HFFc6 (cell line): ENCODE data around the gene PPP1R3F. TPM values are rescaled to one million over a fixed set of nuclear protein-coding genes. Genes with fewer than 3 reads are reported as not detected.
A peak's percentile ranks its signal among the peaks of the same experiment; 100 is the strongest.

Source experiments
- DNase-seq: peaks from one replicate; pipeline ENCODE4 v3.0.0-alpha.2; 2018
- H3K27ac Mint-ChIP-seq: 2 replicates; pipeline ENCODE4 v1.8.0; 2020; ENCODE audit warnings: mild to moderate bottlenecking, mixed read lengths
- H3K27me3 Mint-ChIP-seq: 2 replicates; pipeline ENCODE4 v1.8.0; 2021; ENCODE audit warnings: mild to moderate bottlenecking, moderate library complexity, mixed read lengths; ENCODE audit not compliant: insufficient read depth
- H3K36me3 Mint-ChIP-seq: 2 replicates; pipeline ENCODE4 v1.8.0; 2021; ENCODE audit warnings: low read depth, mixed read lengths
- H3K4me1 Mint-ChIP-seq: 2 replicates; pipeline ENCODE4 v1.8.0; 2020; ENCODE audit warnings: low read depth, mixed read lengths
- H3K4me3 Mint-ChIP-seq: 2 replicates; pipeline ENCODE4 v1.8.0; 2020; ENCODE audit warnings: mild to moderate bottlenecking, moderate library complexity, mixed read lengths
- H3K9me3 Mint-ChIP-seq: 2 replicates; pipeline ENCODE4 v1.8.0; 2020; ENCODE audit warnings: mild to moderate bottlenecking, mixed read lengths
- total RNA-seq, 6 experiments: library from RNA; stranded (reverse); fragmentation: NEBNext Ultra II Directional; extraction: Animal tissue kit (Norgen Biotek cat#: 25700); gene quantifications; 2 replicates in 1 of 6; 3 replicates in 5 of 6; pipeline ENCODE4 v1.2.3, GENCODE V29; 2021
- TF ChIP-seq, protein P1 (sequence below): fragments of 200-600 bp; sonication (generic); IDR thresholded peaks from 2 replicates; pipeline ENCODE4 v1.5.0; 2021; ENCODE audit warnings: antibody characterized with exemption, mild to moderate bottlenecking

The PPP1R3F gene
- total RNA-seq, 6 experiments from 2014 or later, result 2.4 to 4.5 (median 4.1) TPM

DNA sequence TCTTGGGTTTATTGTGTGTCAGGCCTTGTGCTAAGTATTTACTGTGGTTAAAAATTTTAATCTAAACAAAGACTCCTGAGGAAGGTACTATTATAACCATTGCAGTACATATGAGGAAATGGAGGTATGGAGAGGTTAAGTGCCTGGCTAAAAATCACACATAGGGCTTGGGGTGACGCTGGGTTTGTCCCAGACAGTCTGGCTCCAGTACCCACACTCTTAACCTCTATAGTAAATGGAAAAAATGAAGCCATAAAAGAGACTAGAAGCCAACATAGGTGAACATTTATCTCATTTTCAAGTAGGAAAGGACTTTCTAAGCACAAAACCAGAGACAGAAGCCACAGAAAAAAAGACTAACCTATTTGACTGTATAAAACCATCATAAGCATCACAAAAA lies 7.0 kb upstream of the PPP1R3F start:
- TF ChIP-seq, protein P1, sequence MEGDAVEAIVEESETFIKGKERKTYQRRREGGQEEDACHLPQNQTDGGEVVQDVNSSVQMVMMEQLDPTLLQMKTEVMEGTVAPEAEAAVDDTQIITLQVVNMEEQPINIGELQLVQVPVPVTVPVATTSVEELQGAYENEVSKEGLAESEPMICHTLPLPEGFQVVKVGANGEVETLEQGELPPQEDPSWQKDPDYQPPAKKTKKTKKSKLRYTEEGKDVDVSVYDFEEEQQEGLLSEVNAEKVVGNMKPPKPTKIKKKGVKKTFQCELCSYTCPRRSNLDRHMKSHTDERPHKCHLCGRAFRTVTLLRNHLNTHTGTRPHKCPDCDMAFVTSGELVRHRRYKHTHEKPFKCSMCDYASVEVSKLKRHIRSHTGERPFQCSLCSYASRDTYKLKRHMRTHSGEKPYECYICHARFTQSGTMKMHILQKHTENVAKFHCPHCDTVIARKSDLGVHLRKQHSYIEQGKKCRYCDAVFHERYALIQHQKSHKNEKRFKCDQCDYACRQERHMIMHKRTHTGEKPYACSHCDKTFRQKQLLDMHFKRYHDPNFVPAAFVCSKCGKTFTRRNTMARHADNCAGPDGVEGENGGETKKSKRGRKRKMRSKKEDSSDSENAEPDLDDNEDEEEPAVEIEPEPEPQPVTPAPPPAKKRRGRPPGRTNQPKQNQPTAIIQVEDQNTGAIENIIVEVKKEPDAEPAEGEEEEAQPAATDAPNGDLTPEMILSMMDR, result no peak
- Mint-ChIP-seq H3K9me3 (no peaks in the 10 kb centered on the region), H3K4me3 (no peak overlapping the region), H3K27ac (no peak overlapping the region), H3K4me1 (peaks cover 1% of the 10 kb centered on the region; the same call in 1 of the 2 replicates), H3K36me3 (no peaks in the 10 kb centered on the region), H3K27me3 (peaks cover 11% of the 10 kb centered on the region)
- no peak for DNase-seq

DNA sequence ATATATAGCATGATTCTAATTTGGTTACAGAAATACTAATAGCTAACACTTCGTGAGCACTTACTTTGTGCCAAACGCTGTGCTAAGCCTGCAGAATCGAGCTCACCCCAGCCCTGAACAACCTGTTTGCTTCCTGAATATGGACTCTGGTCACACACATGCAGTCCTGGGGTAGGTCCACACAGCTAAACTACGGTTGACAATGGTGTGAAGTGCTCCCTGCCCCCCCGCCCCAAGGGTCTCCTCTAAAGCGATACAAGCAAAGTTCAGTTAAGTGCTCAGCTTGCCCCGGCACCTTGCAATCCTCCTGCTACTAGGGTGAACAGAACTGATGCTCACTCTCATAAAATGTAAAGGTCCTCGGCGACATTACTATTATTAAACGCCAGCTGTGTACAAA lies 6.0 kb upstream of the PPP1R3F start:
- no peak overlapping the region for H3K27ac Mint-ChIP-seq
- DNase-seq, result no peak
- no peaks in the 10 kb centered on the region for H3K36me3 Mint-ChIP-seq
- H3K9me3 Mint-ChIP-seq, result no peaks in the 10 kb centered on the region
- H3K4me1 Mint-ChIP-seq, result peaks cover 11% of the 10 kb centered on the region
- H3K27me3 Mint-ChIP-seq, result peaks cover 11% of the 10 kb centered on the region
- TF ChIP-seq, protein P1, result no peak
- no peak overlapping the region for H3K4me3 Mint-ChIP-seq

DNA sequence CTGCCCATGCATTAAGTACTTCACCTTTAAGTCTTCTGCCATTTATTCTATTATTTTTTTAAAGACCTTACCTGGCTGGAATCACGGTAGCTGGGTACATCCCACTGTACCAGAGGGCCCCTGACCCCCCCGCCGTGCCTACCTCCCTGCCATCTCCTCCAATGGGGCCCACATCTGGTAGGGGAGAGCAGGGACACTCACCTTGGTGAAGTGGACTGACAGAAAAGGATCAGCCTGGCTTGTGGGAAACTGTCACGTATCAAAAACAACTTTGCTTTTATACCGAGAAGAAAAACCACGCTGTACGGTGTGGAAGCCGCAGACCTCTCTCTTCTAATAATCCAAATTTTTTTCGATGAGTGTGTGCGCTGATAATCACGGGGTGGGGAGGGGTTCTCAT lies 5.1 kb upstream of the PPP1R3F start, which contains the start of gene FOXP3:
Gene FOXP3 (minus strand): TSS at position 251 of the 400 bp plus-strand sequence. CDS start 6,205 bp downstream, outside the sequence.
- DNase-seq, result no peak
- no peak within 1 kb of the TSS for H3K4me3 Mint-ChIP-seq
- no peaks in the 10 kb centered on the region for H3K36me3 Mint-ChIP-seq
- peaks cover 15% of the 10 kb centered on the region for H3K4me1 Mint-ChIP-seq
- TF ChIP-seq, protein P1, result no peak
- H3K27me3 Mint-ChIP-seq, result peaks cover 11% of the 10 kb centered on the region
- no peaks in the 10 kb centered on the region for H3K9me3 Mint-ChIP-seq
- no peak within 1 kb of the TSS for H3K27ac Mint-ChIP-seq

DNA sequence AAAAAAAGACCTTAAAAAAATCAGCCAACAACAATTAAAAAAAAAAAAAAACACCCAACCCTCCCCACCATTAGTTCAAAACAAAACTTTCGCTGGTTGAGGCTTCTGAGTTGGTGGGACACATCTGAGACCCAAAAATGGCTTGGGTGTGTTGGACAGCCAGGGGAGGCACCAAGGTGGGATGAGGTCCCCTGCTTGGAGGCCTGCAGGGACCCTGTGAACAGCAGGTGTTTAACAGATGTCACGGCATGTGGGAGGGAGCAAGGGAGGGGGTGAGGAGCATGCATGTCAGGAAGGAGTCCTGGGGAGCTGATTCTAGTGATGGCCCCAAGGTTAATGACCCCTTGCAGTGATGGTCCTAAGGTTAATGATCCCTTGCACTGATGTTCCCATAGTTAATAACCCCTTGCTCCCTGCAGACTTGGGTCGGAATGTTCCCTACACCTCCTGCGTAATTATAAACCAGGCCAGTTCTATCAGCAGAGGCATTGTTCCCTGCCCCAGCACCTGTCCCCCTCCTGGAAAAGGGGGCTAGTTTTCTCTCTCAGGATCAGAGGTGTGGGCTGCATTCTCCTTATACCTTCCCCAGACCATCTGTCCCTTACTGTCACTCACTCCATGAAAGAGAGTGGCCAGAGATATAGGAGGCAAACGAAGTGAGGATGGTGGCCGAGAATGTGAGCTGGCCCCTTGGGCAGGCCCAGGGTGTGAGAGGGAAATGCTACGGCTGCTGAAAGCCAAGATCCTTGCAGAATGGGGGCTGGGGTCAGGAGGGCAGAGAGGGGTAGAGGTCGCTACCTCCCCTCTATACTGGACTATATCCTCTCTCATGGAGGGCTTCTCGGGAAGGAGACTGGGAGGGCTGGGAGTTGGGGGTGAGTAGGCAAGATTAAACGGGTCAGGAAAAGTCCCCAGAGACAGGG lies 2.8 kb upstream of the PPP1R3F start:
- no peak for DNase-seq
- H3K4me3 Mint-ChIP-seq, result no peak overlapping the region; the same call in 1 of the 2 replicates
- no peaks in the 10 kb centered on the region for H3K9me3 Mint-ChIP-seq
- H3K36me3 Mint-ChIP-seq, result no peaks in the 10 kb centered on the region
- peaks cover 12% of the 10 kb centered on the region for H3K27me3 Mint-ChIP-seq
- peaks cover 22% of the 10 kb centered on the region for H3K4me1 Mint-ChIP-seq
- TF ChIP-seq, protein P1, result no peak
- no peak overlapping the region for H3K27ac Mint-ChIP-seq

DNA sequence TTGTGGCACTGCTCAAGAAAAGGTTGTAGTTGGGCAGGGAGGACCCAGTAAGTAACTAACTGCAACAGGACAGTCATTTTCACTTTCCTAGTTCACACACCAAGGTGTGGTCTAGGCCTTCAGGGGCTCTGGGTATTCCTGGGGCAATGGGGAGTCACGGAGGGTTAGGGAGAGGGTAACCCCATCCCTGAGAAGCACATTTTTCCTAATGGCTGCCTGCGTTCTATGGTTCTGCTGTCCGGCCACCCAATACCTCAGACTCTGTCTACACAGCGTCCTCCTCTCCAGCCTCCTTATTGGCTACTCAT lies 937 bp upstream of the PPP1R3F start:
- Mint-ChIP-seq H3K27me3 (peaks cover 12% of the 10 kb centered on the region), H3K4me1 (peaks cover 22% of the 10 kb centered on the region), H3K27ac (peak overlapping the region; percentile 99), H3K4me3 (peak overlapping the region; percentile 94), H3K9me3 (no peaks in the 10 kb centered on the region), H3K36me3 (no peaks in the 10 kb centered on the region; the same call in 1 of the 2 replicates)
- no peak for DNase-seq
- TF ChIP-seq, protein P1, result no peak
